ENCODE results near the gene ZNF595.

ZNF595 gene

GRCh38 chr4:125833-126232 is 72.7 kb downstream of the ZNF595 start:
- peak; percentile 18 for DNase-seq
- TF ChIP-seq CTCF (IDR thresholded peaks at IDR 0.05; ENCODE audit: low read depth, low read length) = no peak
- peak overlapping the region; percentile 93 for H3K4me3 ChIP-seq (ENCODE audit: low read depth, low read length)
- no peaks in the 10 kb centered on the region for H3K27me3 ChIP-seq
- no peaks in the 10 kb centered on the region for H3K4me1 ChIP-seq
- peaks cover 8% of the 10 kb centered on the region for H3K9me3 ChIP-seq
- H3K36me3 ChIP-seq = peaks cover 14% of the 10 kb centered on the region

GRCh38 chr4:132483-132882 is 79.4 kb downstream of the ZNF595 start:
- TF ChIP-seq CTCF (IDR thresholded peaks at IDR 0.05; ENCODE audit: low read depth, low read length) = no peak
- Histone ChIP-seq H3K27me3 (no peaks in the 10 kb centered on the region), H3K36me3 (peaks cover 41% of the 10 kb centered on the region), H3K9me3 (no peaks in the 10 kb centered on the region; the same call in 1 of the 2 replicates), H3K4me1 (no peaks in the 10 kb centered on the region), H3K4me3 (ENCODE audit: low read depth, low read length) (no peak overlapping the region)
- no peak for DNase-seq
